Measurements from ENCODE around the gene TCERG1. TPM values are rescaled to one million over a fixed set of nuclear protein-coding genes. Genes with fewer than 3 reads are reported as not detected.

Gene TCERG1
- total and polyA plus RNA-seq, 2 donors (not counting 1 experiment from before 2014, with no cell fraction given): 44.6 to 95.2 TPM

DNA sequence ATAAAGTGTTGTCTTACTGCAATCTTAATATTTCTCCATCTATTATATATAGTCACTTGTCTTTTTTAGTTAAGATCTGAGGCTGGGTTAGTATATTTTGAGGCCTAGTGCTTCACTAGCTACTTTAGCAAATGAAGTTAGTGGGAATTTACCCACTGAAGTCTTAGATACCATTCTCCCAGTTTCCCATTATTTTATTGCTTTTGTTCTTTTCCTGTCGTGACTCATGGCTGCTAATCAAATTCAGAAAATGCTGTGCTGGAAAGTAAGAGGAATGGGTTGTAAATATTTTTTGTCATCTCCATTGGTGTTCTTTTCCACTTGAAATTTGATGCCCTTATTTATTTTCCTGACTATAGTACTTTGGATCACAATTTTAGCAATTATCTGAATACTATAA, 14.2 kb downstream of the TCERG1 start:
- peaks cover 48% of the 10 kb centered on the region for H3K79me2 ChIP-seq (ENCODE audit: control insufficient read depth, insufficient read depth, low read length)
- no peak for TF ChIP-seq EZH2 (IDR thresholded peaks at IDR 0.05; ENCODE audit: borderline replicate concordance, insufficient read depth, low read depth, low read length, poor library complexity, severe bottlenecking)
- TF ChIP-seq, protein P1, sequence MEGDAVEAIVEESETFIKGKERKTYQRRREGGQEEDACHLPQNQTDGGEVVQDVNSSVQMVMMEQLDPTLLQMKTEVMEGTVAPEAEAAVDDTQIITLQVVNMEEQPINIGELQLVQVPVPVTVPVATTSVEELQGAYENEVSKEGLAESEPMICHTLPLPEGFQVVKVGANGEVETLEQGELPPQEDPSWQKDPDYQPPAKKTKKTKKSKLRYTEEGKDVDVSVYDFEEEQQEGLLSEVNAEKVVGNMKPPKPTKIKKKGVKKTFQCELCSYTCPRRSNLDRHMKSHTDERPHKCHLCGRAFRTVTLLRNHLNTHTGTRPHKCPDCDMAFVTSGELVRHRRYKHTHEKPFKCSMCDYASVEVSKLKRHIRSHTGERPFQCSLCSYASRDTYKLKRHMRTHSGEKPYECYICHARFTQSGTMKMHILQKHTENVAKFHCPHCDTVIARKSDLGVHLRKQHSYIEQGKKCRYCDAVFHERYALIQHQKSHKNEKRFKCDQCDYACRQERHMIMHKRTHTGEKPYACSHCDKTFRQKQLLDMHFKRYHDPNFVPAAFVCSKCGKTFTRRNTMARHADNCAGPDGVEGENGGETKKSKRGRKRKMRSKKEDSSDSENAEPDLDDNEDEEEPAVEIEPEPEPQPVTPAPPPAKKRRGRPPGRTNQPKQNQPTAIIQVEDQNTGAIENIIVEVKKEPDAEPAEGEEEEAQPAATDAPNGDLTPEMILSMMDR (IDR thresholded peaks at IDR 0.05): no peak
- Mint-ChIP-seq H3K4me1 (peaks cover 2% of the 10 kb centered on the region), H3K9me3 (ENCODE audit: insufficient read depth) (no peaks in the 10 kb centered on the region), H3K27ac (no peak overlapping the region), H3K27me3 (no peaks in the 10 kb centered on the region), H3K4me3 (no peak overlapping the region)
- H3K27ac ChIP-seq (ENCODE audit: low read length in 2 of 2): no peak overlapping the region
- no peak overlapping the region for H3K4me2 ChIP-seq (replicated peaks; ENCODE audit: low read depth, low read length, poor library complexity, severe bottlenecking)
- ChIA-PET CTCF (no interaction called here), POLR2A (no interaction called here)
- H3K9me3 ChIP-seq (ENCODE audit: control extremely low read depth in 1 of 3, control insufficient read depth in 2 of 3, insufficient read depth in 1 of 3, low read length in 2 of 3): no peaks in the 10 kb centered on the region
- H3K9ac ChIP-seq (ENCODE audit: low read length): no peak overlapping the region
- H3K4me3 ChIP-seq (ENCODE audit: control extremely low read depth in 1 of 5, extremely low read depth in 1 of 5, insufficient read depth in 1 of 5, low read depth in 2 of 5, low read length in 4 of 5): no peak overlapping the region
- H3K4me1 ChIP-seq (ENCODE audit: control insufficient read depth in 2 of 2, insufficient read depth in 2 of 2, low read length in 2 of 2): no peaks in the 10 kb centered on the region
- ATAC-seq (ENCODE audit: low read depth) (no peak), DNase-seq (no peak)
- peaks cover 35 to 76% of the 10 kb centered on the region in 2 experiments for H3K36me3 ChIP-seq (replicated peaks in 1 of 2; ENCODE audit: control extremely low read depth in 1 of 2, control insufficient read depth in 1 of 2, extremely low read depth in 1 of 2, insufficient read depth in 2 of 2, low read length in 1 of 2)
- peaks cover 31% of the 10 kb centered on the region for H4K20me1 ChIP-seq (ENCODE audit: control insufficient read depth, insufficient read depth, low read length, poor library complexity, severe bottlenecking)
- no CpG with 5 or more reads among the region's 1 CpG for WGBS (ENCODE audit: insufficient coverage)
- H3K27me3 ChIP-seq (replicated peaks in 1 of 4; ENCODE audit: control extremely low read depth in 1 of 4, control insufficient read depth in 3 of 4, insufficient read depth in 4 of 4, low read length in 3 of 4): no peaks in the 10 kb centered on the region
- intact Hi-C loops (cut with micrococcal nuclease): no loop called here
- H2AFZ ChIP-seq (ENCODE audit: insufficient read depth, low read depth, low read length, poor library complexity, severe bottlenecking): no peak overlapping the region

DNA sequence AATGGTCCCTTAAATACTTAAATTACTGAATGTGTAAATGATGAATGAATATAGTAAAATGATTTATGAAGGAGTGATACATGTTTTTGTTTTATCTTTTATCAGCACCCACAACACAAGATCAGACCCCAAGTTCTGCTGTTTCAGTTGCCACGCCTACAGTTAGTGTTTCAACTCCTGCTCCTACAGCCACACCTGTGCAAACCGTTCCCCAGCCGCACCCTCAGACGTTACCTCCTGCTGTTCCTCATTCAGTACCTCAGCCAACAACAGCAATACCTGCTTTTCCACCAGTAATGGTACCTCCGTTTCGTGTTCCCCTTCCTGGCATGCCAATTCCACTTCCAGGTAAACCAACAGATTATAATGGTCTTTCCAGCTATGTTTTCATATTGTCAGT, 16.3 kb downstream of the TCERG1 start:
- ATAC-seq (ENCODE audit: low read depth) (no peak), DNase-seq (no peak)
- Histone ChIP-seq H3K4me1 (ENCODE audit: control insufficient read depth in 2 of 2, insufficient read depth in 2 of 2, low read length in 2 of 2) (no peaks in the 10 kb centered on the region), H3K27ac (ENCODE audit: low read length in 2 of 2) (no peak overlapping the region), H3K4me3 (ENCODE audit: control extremely low read depth in 1 of 5, extremely low read depth in 1 of 5, insufficient read depth in 1 of 5, low read depth in 2 of 5, low read length in 4 of 5) (no peak overlapping the region), H3K79me2 (ENCODE audit: control insufficient read depth, insufficient read depth, low read length) (peaks cover 36% of the 10 kb centered on the region), H2AFZ (ENCODE audit: insufficient read depth, low read depth, low read length, poor library complexity, severe bottlenecking) (no peak overlapping the region), H3K9ac (ENCODE audit: low read length) (no peak overlapping the region), H3K4me2 (replicated peaks; ENCODE audit: low read depth, low read length, poor library complexity, severe bottlenecking) (no peak overlapping the region), H3K9me3 (ENCODE audit: control extremely low read depth in 1 of 3, control insufficient read depth in 2 of 3, insufficient read depth in 1 of 3, low read length in 2 of 3) (no peaks in the 10 kb centered on the region), H3K27me3 (replicated peaks in 1 of 4; ENCODE audit: control extremely low read depth in 1 of 4, control insufficient read depth in 3 of 4, insufficient read depth in 4 of 4, low read length in 3 of 4) (no peaks in the 10 kb centered on the region), H4K20me1 (ENCODE audit: control insufficient read depth, insufficient read depth, low read length, poor library complexity, severe bottlenecking) (peaks cover 22% of the 10 kb centered on the region), H3K36me3 (replicated peaks in 1 of 2; ENCODE audit: control extremely low read depth in 1 of 2, control insufficient read depth in 1 of 2, extremely low read depth in 1 of 2, insufficient read depth in 2 of 2, low read length in 1 of 2) (peaks cover 29 to 72% of the 10 kb centered on the region in 2 experiments)
- CTCF ChIA-PET: no interaction called here
- intact Hi-C loops (cut with micrococcal nuclease): no loop called here
- Mint-ChIP-seq H3K27ac (peak overlapping the region; percentile 8), H3K27me3 (no peaks in the 10 kb centered on the region), H3K4me3 (no peak overlapping the region), H3K4me1 (peaks cover 2% of the 10 kb centered on the region), H3K9me3 (ENCODE audit: insufficient read depth) (no peaks in the 10 kb centered on the region)
- POLR2A ChIA-PET: no interaction called here
- WGBS (ENCODE audit: insufficient coverage): 98% methylated on average over 5 of the region's 6 CpGs
- TF ChIP-seq, protein P1 (IDR thresholded peaks at IDR 0.05): no peak
- no peak for TF ChIP-seq EZH2 (IDR thresholded peaks at IDR 0.05; ENCODE audit: borderline replicate concordance, insufficient read depth, low read depth, low read length, poor library complexity, severe bottlenecking)
